CD4-positive, alpha-beta memory T cell (primary cell): ENCODE results near the gene ACOT7. TPM values are rescaled to one million over a fixed set of nuclear protein-coding genes. Genes with fewer than 3 reads are reported as not detected.

ENCODE experiments used
- CTCF ChIA-PET: fragments of 350-600 bp; sonication (Branson Sonifier 250); formaldehyde crosslinking; loops from one replicate; lab custom pipeline; 2021; ENCODE audit warnings: inconsistent platforms; ENCODE audit not compliant: partially characterized antibody; lab: Charles Lee
- POLR2A ChIA-PET: fragments of 350-600 bp; sonication (Branson Sonifier 250); formaldehyde crosslinking; loops from one replicate; lab custom pipeline; 2021; ENCODE audit not compliant: partially characterized antibody; lab: Charles Lee
- DNase-seq, 5 donors: peaks; one replicate each; pipeline versions ENCODE4 v3.0.0 to v3.0.0-alpha.2; 2020 to 2022; ENCODE audit warnings: mixed read lengths in 1 of 5
- H3K27ac ChIP-seq: one replicate; pipeline ENCODE4 v1.7.0; 2013; ENCODE audit warnings: low read depth, low read length
- H3K27me3 ChIP-seq: 2 replicates; pipeline ENCODE4 v1.7.0; 2013; ENCODE audit warnings: mild to moderate bottlenecking, low read length, moderate library complexity; ENCODE audit not compliant: insufficient read depth
- H3K36me3 ChIP-seq: 2 replicates; pipeline ENCODE4 v1.7.0; 2013; ENCODE audit warnings: mild to moderate bottlenecking, low read length, moderate library complexity; ENCODE audit not compliant: insufficient read depth
- H3K4me1 ChIP-seq: 2 replicates; pipeline ENCODE4 v1.7.0; 2013; ENCODE audit warnings: mild to moderate bottlenecking, low read length, moderate library complexity; ENCODE audit not compliant: insufficient read depth
- H3K4me3 ChIP-seq, 2 donors: one replicate each; pipeline ENCODE4 v1.7.0; 2013; ENCODE audit warnings: low read length in 2 of 2, mild to moderate bottlenecking in 1 of 2
- H3K9me3 ChIP-seq, 2 donors: one replicate each; pipeline ENCODE4 v1.7.0; 2013; ENCODE audit warnings: low read length in 2 of 2, control low read depth in 1 of 2; ENCODE audit not compliant: control insufficient read depth in 1 of 2
- H3K27ac Mint-ChIP-seq, 7 donors: one replicate each; pipeline ENCODE4 v1.8.0; 2020 to 2021; ENCODE audit warnings: mixed read lengths in 7 of 7, mild to moderate bottlenecking in 6 of 7, inconsistent platforms in 3 of 7, moderate library complexity in 3 of 7
- H3K27me3 Mint-ChIP-seq, 2 donors: one replicate each; pipeline ENCODE4 v1.8.0; 2020 to 2021; ENCODE audit warnings: mixed read lengths in 2 of 2
- H3K36me3 Mint-ChIP-seq, 2 donors: one replicate each; pipeline ENCODE4 v1.8.0; 2020 to 2021; ENCODE audit warnings: mixed read lengths in 2 of 2, inconsistent platforms in 1 of 2, mild to moderate bottlenecking in 1 of 2
- H3K4me1 Mint-ChIP-seq, 4 donors: one replicate each; pipeline ENCODE4 v1.8.0; 2020 to 2021; ENCODE audit warnings: mixed read lengths in 4 of 4, mild to moderate bottlenecking in 1 of 4
- H3K4me3 Mint-ChIP-seq, 8 donors: one replicate each; pipeline ENCODE4 v1.8.0; 2020 to 2021; ENCODE audit warnings: mixed read lengths in 8 of 8, mild to moderate bottlenecking in 7 of 8, moderate library complexity in 6 of 8, inconsistent platforms in 3 of 8
- H3K9me3 Mint-ChIP-seq, 8 donors: one replicate each; pipeline ENCODE4 v1.8.0; 2020 to 2021; ENCODE audit warnings: mixed read lengths in 8 of 8, mild to moderate bottlenecking in 5 of 8, inconsistent platforms in 3 of 8, moderate library complexity in 1 of 8
- intact Hi-C: fragments of 100-400 bp; cut with micrococcal nuclease; formaldehyde crosslinking; loops from one replicate; pipeline ENCODE4 v1.15.1; 2023
- polyA plus RNA-seq, 2 donors: library from polyadenylated mRNA; unstranded; fragments of 300-500 nt; fragmentation: Illumina TruSeq; gene quantifications; one replicate each; pipeline ENCODE4 v1.2.3, GENCODE V29; 2021
- total RNA-seq, 2 experiments: library from RNA; stranded (reverse); gene quantifications; one replicate each; pipeline ENCODE4 v1.2.3, GENCODE V29; 2021

The ACOT7 gene
- total and polyA plus RNA-seq, 4 experiments from 2014 or later = 2.7 to 7.4 (median 4.8) TPM

DNA sequence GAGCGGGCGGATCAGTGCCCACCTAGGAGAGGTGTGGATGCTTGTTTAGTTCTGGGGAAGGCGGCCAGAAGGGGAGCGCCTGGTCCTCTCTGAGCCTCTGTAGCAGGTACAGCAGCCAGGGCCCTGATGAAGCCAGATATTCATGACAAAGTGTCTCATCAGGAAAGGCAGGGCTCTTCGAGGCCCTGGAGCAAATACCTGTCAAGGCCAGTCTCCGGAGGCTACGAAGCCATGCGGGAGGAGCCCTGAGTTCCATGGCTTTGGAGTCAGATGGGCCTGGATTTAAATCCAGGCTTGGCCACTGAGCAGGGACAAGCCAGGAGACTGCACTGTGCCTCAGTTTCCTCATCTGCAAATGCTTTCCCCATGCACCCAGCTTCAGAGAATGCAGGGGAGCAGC lies 107.3 kb downstream of the ACOT7 start:
- Mint-ChIP-seq H3K4me1 (no peaks in the 10 kb centered on the region), H3K27me3 (no peaks in the 10 kb centered on the region), H3K36me3 (no peaks in the 10 kb centered on the region), H3K9me3 (no peaks in the 10 kb centered on the region), H3K27ac (no peak overlapping the region), H3K4me3 (no peak overlapping the region)
- Histone ChIP-seq H3K27me3 (no peaks in the 10 kb centered on the region), H3K4me1 (no peaks in the 10 kb centered on the region), H3K27ac (no peak overlapping the region), H3K36me3 (no peaks in the 10 kb centered on the region), H3K9me3 (no peaks in the 10 kb centered on the region), H3K4me3 (no peak overlapping the region)
- CTCF ChIA-PET = no interaction called here
- intact Hi-C loops = no loop called here
- POLR2A ChIA-PET = no interaction called here
- DNase-seq = no peak

DNA sequence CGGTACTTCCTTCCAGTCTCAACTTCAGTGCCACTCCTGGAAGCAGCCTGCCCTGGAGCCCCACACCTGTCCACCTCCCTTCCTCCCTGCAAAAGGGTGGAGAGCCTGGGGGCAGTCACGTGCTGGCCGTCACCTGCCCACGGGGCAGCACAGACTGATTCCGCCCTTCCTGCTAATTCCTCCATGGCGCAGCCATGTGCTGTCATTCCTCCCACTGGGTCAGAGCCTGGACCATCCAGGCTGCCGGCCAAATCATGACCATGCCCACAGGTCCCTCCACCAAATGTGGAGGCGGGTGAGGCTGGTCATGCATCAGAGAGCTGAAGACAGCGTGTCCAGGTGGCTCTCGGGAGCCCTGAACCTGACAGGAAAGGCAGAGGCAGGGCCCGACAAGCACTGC lies 108.2 kb downstream of the ACOT7 start:
- Histone ChIP-seq H3K9me3 (no peaks in the 10 kb centered on the region), H3K4me1 (no peaks in the 10 kb centered on the region), H3K4me3 (no peak overlapping the region), H3K27me3 (no peaks in the 10 kb centered on the region), H3K36me3 (no peaks in the 10 kb centered on the region), H3K27ac (no peak overlapping the region)
- Mint-ChIP-seq H3K27me3 (no peaks in the 10 kb centered on the region), H3K36me3 (no peaks in the 10 kb centered on the region), H3K4me1 (no peaks in the 10 kb centered on the region), H3K9me3 (no peaks in the 10 kb centered on the region), H3K4me3 (no peak overlapping the region), H3K27ac (no peak overlapping the region)
- POLR2A ChIA-PET = no interaction called here
- CTCF ChIA-PET = no interaction called here
- intact Hi-C loops = no loop called here
- no peak for DNase-seq

DNA sequence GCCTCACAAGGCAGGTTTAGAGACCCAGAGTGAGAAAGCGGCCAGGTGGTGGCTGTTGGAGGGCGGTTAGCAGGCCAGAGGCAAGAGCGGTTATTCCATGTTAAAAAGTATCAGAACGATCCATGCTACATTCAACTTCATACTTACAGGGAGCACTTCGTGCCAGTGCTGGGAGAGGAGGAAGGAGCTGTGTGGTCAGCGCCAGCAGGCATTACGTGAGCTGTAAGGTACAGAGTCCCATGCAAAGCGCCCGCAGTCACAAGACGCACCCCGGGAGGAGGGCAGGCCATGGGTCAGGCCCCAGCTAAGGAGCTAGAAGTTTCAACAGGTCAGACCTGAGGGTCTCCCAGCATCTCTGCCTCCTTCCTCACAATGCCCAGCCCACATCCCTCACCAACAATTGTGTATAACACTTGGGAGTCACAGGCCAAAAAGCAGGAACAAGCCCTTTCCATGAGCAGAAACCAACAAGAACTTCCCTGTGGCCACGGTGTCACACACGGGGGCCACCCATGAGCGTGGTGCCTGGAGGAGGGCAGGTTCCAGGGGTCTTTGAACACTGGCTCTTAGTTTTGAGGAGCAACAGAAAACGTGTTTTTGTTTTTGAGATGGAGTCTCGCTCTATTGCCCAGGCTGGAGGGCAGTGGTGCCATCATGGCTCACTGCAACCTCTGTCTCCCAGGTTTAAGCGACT lies 110.8 kb downstream of the ACOT7 start:
- Mint-ChIP-seq H3K27ac (no peak overlapping the region), H3K36me3 (peaks cover 0 to 4% of the 10 kb centered on the region in 2 donors), H3K4me1 (no peaks in the 10 kb centered on the region), H3K9me3 (no peaks in the 10 kb centered on the region), H3K27me3 (no peaks in the 10 kb centered on the region), H3K4me3 (no peak overlapping the region)
- POLR2A ChIA-PET = no interaction called here
- intact Hi-C loops = no loop called here
- no peak for DNase-seq
- no peaks in the 10 kb centered on the region for H3K36me3 ChIP-seq
- CTCF ChIA-PET = interaction anchor here (1.0 kb wide), 1 partner anchor 155 kb away, joined by 3 read pairs; no protein-coding TSS in a partner anchor
- H3K27me3 ChIP-seq = no peaks in the 10 kb centered on the region
- H3K27ac ChIP-seq = no peak overlapping the region
- H3K9me3 ChIP-seq = no peaks in the 10 kb centered on the region
- H3K4me3 ChIP-seq = no peak overlapping the region
- H3K4me1 ChIP-seq = no peaks in the 10 kb centered on the region

DNA sequence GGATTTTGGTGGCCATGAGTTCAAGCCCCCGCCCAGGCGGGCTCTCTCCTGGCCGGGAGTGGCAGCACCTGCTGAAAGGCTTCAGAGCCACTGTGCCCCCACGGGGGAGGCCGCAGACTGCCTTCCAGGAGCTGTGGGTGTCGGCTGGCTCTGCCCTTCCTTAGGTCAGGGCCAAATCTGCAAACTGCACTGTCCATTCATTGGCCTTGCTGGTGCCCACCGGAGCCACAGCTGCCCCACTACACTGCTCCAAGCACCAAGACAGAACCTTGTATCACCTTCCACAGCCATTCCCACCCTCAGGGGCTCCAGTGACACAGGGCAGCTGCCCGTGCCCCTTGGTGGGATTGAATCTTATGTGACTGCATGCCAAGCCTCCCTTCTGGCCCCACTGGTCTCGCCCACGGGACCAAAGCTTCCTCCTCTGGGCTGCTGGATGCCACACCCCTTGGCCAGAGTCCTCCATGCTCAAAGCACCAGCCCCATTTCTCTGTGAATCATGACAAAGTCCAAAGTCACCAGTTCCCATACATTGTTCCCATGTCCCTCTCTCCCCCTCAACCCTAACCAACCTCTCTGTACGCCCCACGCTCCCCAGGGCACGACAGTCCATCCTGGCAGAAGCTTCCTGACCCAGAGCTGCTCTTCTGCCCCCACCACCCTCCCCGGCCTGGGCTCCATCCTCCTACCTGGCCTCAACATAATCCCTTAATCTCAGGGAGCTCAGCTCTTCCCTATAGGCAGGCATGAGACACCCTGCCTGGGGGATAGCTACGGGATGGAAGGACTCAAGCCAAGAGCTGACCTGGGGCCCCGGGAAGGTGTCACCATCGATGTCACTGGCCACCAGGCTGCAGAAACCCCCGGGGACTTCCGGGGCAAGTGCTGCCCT lies 111.8 kb downstream of the ACOT7 start:
- CTCF ChIA-PET = interaction anchor here (1.0 to 1.3 kb wide), 2 partner anchors 35 to 156 kb away, joined by 3 read pairs; no protein-coding TSS in a partner anchor
- POLR2A ChIA-PET = no interaction called here
- Mint-ChIP-seq H3K27me3 (no peaks in the 10 kb centered on the region), H3K4me3 (no peak overlapping the region), H3K4me1 (no peaks in the 10 kb centered on the region), H3K27ac (no peak overlapping the region), H3K9me3 (no peaks in the 10 kb centered on the region), H3K36me3 (peaks cover 0 to 7% of the 10 kb centered on the region in 2 donors)
- no peak overlapping the region for H3K4me3 ChIP-seq
- H3K9me3 ChIP-seq = no peaks in the 10 kb centered on the region
- no peak for DNase-seq
- H3K27me3 ChIP-seq = no peaks in the 10 kb centered on the region
- no peaks in the 10 kb centered on the region for H3K36me3 ChIP-seq
- H3K27ac ChIP-seq = no peak overlapping the region
- intact Hi-C loops = no loop called here
- no peaks in the 10 kb centered on the region for H3K4me1 ChIP-seq

DNA sequence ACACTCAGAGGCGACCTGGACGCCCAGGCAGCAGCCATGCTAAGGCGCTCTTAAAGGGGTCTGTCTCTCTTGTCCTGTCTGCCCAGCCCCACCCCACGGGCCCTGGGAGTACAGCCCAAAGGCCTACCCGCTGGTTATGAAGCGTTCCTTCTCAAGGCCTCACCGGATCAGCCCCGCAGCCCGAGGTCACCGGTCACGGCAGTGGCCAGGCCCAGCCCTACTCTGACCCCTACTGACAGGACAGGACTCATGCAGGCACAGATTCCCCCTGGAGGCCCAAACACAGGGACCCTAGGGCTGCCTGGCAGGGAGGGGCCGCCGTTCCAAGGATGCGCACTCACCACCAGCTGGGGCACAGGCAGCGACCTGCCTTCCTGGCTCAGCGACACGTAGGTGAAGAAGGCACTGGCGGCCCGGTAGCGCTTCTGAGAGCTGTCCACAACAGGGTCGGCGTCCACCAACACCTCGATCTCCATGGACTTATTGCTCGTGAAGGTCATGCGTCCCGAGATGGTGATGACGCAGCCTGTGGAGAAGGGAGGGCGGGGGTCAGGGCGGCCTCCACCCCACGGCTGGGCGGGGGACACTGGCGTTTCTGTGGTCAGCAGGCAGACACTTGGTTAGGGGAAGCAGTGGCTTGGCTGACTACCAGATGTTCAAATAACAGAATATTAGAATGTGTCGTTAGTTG lies 112.7 kb downstream of the ACOT7 start:
- Mint-ChIP-seq H3K9me3 (no peaks in the 10 kb centered on the region), H3K36me3 (peaks cover 0 to 7% of the 10 kb centered on the region in 2 donors), H3K4me1 (no peaks in the 10 kb centered on the region), H3K27me3 (no peaks in the 10 kb centered on the region), H3K4me3 (no peak overlapping the region), H3K27ac (no peak overlapping the region)
- Histone ChIP-seq H3K4me3 (no peak overlapping the region), H3K9me3 (no peaks in the 10 kb centered on the region), H3K36me3 (no peaks in the 10 kb centered on the region), H3K27me3 (no peaks in the 10 kb centered on the region), H3K4me1 (no peaks in the 10 kb centered on the region), H3K27ac (no peak overlapping the region)
- intact Hi-C loops = no loop called here
- no peak for DNase-seq
- CTCF ChIA-PET = interaction anchor here (1.3 kb wide), 1 partner anchor 34 kb away, joined by 3 read pairs; no protein-coding TSS in a partner anchor
- POLR2A ChIA-PET = no interaction called here

DNA sequence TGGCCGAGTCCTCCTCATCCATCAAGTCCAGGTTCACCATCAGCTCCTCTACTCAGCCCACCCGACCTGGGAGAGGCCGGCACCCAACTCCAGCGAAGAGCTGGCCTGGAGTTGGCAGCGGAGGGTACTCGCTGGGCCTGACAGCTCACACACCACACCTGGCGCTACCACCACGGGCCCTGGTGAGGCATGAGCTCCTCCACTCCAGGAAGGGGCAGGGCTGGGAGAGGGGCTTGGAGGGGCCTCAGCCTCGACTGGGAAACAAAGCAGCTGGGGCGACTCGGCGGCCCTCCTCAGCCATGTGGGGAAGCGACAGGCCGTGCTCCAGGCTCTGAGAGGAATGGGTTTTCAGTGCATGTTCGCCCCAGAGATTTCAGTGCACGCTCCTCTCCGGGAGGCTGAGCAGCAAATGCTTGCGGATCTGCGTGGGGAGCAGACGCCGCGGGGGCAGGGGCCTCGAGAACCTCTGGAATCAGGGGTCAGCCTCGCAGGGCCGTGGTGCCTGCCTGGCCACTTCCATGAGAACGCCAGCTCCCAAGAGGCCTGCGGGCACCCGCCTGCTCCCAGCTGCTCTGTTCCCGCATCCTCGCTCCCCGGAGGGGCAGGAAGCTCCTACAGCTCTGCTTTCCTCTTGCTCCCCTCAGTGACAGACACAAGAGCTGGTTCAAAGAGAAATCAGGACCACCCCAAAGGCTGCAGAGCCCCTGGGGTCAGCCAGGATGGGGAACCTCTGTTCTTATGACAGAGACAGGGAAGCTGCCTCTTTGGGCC lies 113.8 kb downstream of the ACOT7 start:
- H3K36me3 Mint-ChIP-seq = peaks cover 0 to 7% of the 10 kb centered on the region in 2 donors
- no peak overlapping the region for H3K27ac ChIP-seq
- H3K36me3 ChIP-seq = no peaks in the 10 kb centered on the region
- H3K27ac Mint-ChIP-seq = no peak overlapping the region
- H3K27me3 ChIP-seq = no peaks in the 10 kb centered on the region
- CTCF ChIA-PET = no interaction called here
- H3K27me3 Mint-ChIP-seq = no peaks in the 10 kb centered on the region
- no peaks in the 10 kb centered on the region for H3K4me1 Mint-ChIP-seq
- no peak for DNase-seq
- POLR2A ChIA-PET = no interaction called here
- no peak overlapping the region for H3K4me3 Mint-ChIP-seq
- intact Hi-C loops = no loop called here
- H3K9me3 ChIP-seq = no peaks in the 10 kb centered on the region
- no peak overlapping the region for H3K4me3 ChIP-seq
- no peaks in the 10 kb centered on the region for H3K9me3 Mint-ChIP-seq
- no peaks in the 10 kb centered on the region for H3K4me1 ChIP-seq
